ENCODE measurements around the gene PSMD12. TPM values are rescaled to one million over a fixed set of nuclear protein-coding genes. Genes with fewer than 3 reads are reported as not detected.
"Not testable (repeated sequence)": the region's sequence is repeated elsewhere in the genome, so short reads cannot be mapped to it uniquely, and the experiment has no call there.

PSMD12 gene
- total RNA-seq, 1 experiment from 2014 or later, result 79.2 TPM

- Mint-ChIP-seq H3K36me3 (ENCODE audit: insufficient read depth, unreplicated experiment) (peaks cover 4% of the 10 kb centered on the region), H3K27me3 (ENCODE audit: unreplicated experiment) (no peaks in the 10 kb centered on the region), H3K4me3 (ENCODE audit: low read depth, unreplicated experiment) (peak overlapping the region; percentile 33), H3K4me1 (ENCODE audit: low read depth, unreplicated experiment) (peaks cover 20% of the 10 kb centered on the region), H3K9me3 (ENCODE audit: low read depth, unreplicated experiment) (no peaks in the 10 kb centered on the region), H3K27ac (ENCODE audit: unreplicated experiment) (peak overlapping the region; percentile 34)
- CTCF ChIA-PET, result interaction anchor here (0.7 to 1.2 kb wide), 7 partner anchors 10 to 1207 kb away, joined by 3 to 10 read pairs (median 3); no protein-coding TSS in a partner anchor
- intact Hi-C loops (cut with micrococcal nuclease; ENCODE audit: unreplicated experiment), result loop anchor here (1.0 kb wide), 1 partner anchor 31 kb away; no protein-coding TSS in a partner anchor
- peak; percentile 70 for DNase-seq
- TF ChIP-seq CTCF (IDR thresholded peaks at IDR 0.05; ENCODE audit: unreplicated experiment), result no peak
- BruUV-seq (replicated peaks), result TSS peak; percentile 41
These were observed 24.4 kb upstream of the PSMD12 start for GRCh38 chr17:67390646-67391361.

- no TSS peak for BruUV-seq (replicated peaks)
- CTCF ChIA-PET, result interaction anchor here (0.7 to 1.2 kb wide), 7 partner anchors 9 to 1207 kb away, joined by 3 to 10 read pairs (median 3); no protein-coding TSS in a partner anchor
- Mint-ChIP-seq H3K27ac (ENCODE audit: unreplicated experiment) (no peak overlapping the region), H3K4me3 (ENCODE audit: low read depth, unreplicated experiment) (peak overlapping the region; percentile 33), H3K9me3 (ENCODE audit: low read depth, unreplicated experiment) (no peaks in the 10 kb centered on the region), H3K36me3 (ENCODE audit: insufficient read depth, unreplicated experiment) (peaks cover 4% of the 10 kb centered on the region), H3K27me3 (ENCODE audit: unreplicated experiment) (no peaks in the 10 kb centered on the region), H3K4me1 (ENCODE audit: low read depth, unreplicated experiment) (peaks cover 20% of the 10 kb centered on the region)
- intact Hi-C loops (cut with micrococcal nuclease; ENCODE audit: unreplicated experiment), result loop anchor here (1.0 kb wide), 1 partner anchor 32 kb away; no protein-coding TSS in a partner anchor
- TF ChIP-seq CTCF (IDR thresholded peaks at IDR 0.05; ENCODE audit: unreplicated experiment), result no peak
- DNase-seq, result no peak
These were observed 23.7 kb upstream of the PSMD12 start for GRCh38 chr17:67390006-67390645.

DNA sequence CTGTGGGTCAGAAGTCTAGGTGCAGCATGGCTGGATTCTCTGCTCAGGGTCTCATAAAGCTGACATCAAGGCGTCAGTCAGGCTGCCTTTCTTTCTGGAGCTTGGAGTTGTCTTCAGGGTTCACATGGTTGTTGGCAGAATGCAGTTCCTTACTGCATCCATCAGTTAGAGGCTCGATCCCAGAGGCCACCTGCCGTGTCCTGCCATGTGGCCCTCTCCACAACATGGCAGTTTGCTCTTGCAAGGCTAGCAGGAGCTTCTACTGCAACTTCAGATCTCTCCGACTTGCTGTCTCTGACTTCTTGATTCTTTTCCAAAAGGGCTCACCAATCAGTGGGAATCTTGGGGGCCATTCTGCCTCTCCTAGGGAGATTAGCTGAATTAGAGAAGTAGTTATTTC lies 22.6 kb upstream of the PSMD12 start:
- intact Hi-C loops (cut with micrococcal nuclease; ENCODE audit: unreplicated experiment), result no loop called here
- peaks cover 20% of the 10 kb centered on the region for H3K4me1 Mint-ChIP-seq (ENCODE audit: low read depth, unreplicated experiment)
- CTCF ChIA-PET, result interaction anchor here (0.6 kb wide), 1 partner anchor 48 kb away, joined by 5 read pairs; no protein-coding TSS in a partner anchor

GRCh38 chr17:67388536-67388935 lies 22.2 kb upstream of the PSMD12 start:
- not testable (repeated sequence) for BruUV-seq (replicated peaks)
- CTCF ChIA-PET, result interaction anchor here (0.6 to 0.7 kb wide), 3 partner anchors 87 to 327 kb away, joined by 3 to 4 read pairs (median 3); no protein-coding TSS in a partner anchor

More for the DNA sequence above, 22.6 kb upstream of the PSMD12 start:
- Mint-ChIP-seq H3K4me3 (ENCODE audit: low read depth, unreplicated experiment) (no peak overlapping the region), H3K36me3 (ENCODE audit: insufficient read depth, unreplicated experiment) (peaks cover 4% of the 10 kb centered on the region), H3K27ac (ENCODE audit: unreplicated experiment) (no peak overlapping the region), H3K27me3 (ENCODE audit: unreplicated experiment) (no peaks in the 10 kb centered on the region), H3K9me3 (ENCODE audit: low read depth, unreplicated experiment) (no peaks in the 10 kb centered on the region)
- DNase-seq, result no peak
- BruUV-seq (replicated peaks), result no TSS peak
- no peak for TF ChIP-seq CTCF (IDR thresholded peaks at IDR 0.05; ENCODE audit: unreplicated experiment)

More at GRCh38 chr17:67388536-67388935, 22.2 kb upstream of the PSMD12 start:
- H3K9me3 Mint-ChIP-seq (ENCODE audit: low read depth, unreplicated experiment); H3K36me3 Mint-ChIP-seq (ENCODE audit: insufficient read depth, unreplicated experiment); intact Hi-C loops (cut with micrococcal nuclease; ENCODE audit: unreplicated experiment); H3K27me3 Mint-ChIP-seq (ENCODE audit: unreplicated experiment); H3K27ac Mint-ChIP-seq (ENCODE audit: unreplicated experiment); DNase-seq; H3K4me3 Mint-ChIP-seq (ENCODE audit: low read depth, unreplicated experiment): not testable (repeated sequence)
- peaks cover 20% of the 10 kb centered on the region for H3K4me1 Mint-ChIP-seq (ENCODE audit: low read depth, unreplicated experiment)
